ENCODE data around the gene NUAK2.
A peak's percentile ranks its signal among the peaks of the same experiment; 100 is the strongest.

NUAK2 gene

DNA sequence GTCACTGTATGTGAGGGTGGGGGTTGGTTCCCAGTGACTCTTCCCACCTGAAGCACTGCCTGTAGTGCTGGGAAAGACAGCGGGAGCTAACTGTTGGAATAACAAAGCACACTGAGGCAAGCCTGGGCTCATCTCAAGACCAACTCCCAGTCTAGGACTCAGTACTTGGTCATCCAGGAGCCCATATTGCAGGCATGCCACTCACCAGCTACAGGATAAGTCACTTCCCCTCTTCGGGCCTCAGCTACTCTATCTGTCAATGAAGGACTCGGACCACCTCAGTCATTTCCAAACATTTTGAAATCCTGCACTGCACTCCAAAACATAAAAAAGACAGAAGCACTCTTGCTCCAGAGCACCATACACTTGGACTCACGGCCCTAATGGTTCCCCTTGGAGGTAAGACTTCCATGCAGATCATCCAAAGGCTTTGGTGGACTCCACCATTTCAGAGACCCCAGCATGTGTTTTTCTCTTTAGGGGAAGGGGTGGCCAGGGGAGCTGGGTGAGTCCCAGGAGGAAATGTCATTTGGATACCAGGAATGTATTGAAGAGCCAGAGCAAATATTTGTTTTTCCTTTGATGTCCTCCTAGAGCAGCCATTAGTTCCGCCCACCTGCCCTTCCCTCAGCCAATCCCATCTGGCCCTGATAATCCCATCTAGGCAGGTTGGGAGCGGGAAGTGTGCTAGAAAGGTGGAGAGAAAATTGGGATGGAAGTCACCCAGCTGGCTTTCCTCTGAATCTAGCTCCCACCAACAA, 3.1 kb downstream of the NUAK2 start:
- no peak for DNase-seq (ENCODE audit: low spot score)
- TF ChIP-seq, protein P1, sequence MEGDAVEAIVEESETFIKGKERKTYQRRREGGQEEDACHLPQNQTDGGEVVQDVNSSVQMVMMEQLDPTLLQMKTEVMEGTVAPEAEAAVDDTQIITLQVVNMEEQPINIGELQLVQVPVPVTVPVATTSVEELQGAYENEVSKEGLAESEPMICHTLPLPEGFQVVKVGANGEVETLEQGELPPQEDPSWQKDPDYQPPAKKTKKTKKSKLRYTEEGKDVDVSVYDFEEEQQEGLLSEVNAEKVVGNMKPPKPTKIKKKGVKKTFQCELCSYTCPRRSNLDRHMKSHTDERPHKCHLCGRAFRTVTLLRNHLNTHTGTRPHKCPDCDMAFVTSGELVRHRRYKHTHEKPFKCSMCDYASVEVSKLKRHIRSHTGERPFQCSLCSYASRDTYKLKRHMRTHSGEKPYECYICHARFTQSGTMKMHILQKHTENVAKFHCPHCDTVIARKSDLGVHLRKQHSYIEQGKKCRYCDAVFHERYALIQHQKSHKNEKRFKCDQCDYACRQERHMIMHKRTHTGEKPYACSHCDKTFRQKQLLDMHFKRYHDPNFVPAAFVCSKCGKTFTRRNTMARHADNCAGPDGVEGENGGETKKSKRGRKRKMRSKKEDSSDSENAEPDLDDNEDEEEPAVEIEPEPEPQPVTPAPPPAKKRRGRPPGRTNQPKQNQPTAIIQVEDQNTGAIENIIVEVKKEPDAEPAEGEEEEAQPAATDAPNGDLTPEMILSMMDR (IDR thresholded peaks at IDR 0.05; ENCODE audit: extremely low read depth, missing control alignments), result no peak

DNA sequence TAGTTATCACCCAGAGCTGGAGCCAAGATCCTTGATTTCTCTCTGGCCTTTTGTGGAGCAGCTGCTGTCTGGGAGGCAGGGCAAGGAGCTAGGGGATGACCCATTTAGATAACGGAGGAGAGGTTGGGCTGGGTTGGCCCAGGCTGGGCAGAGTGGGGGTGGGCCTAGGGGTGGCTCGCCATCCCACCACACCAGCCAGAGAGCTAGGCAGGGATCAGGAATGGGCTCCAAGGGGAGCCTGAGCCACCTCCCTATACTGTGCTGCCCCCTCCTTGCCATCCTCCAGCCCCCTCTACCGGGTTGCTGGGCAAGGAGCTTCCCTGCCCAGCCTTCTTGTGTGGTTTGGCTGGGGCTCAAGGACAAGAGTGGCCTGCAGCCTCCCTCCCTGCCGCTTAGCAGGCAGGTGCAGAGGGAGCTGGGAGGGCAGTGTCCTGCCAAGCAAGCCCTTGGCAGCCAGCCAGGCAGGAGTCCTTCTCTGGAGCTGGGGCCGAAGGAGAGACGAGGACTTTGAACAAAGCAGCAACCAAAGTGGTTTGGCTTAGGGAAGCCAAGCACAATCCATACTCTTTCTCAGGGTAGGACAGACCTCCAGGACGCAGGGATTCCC, 4.1 kb downstream of the NUAK2 start:
- TF ChIP-seq, protein P1 (IDR thresholded peaks at IDR 0.05; ENCODE audit: extremely low read depth, missing control alignments), result no peak
- DNase-seq (ENCODE audit: low spot score), result no peak

DNA sequence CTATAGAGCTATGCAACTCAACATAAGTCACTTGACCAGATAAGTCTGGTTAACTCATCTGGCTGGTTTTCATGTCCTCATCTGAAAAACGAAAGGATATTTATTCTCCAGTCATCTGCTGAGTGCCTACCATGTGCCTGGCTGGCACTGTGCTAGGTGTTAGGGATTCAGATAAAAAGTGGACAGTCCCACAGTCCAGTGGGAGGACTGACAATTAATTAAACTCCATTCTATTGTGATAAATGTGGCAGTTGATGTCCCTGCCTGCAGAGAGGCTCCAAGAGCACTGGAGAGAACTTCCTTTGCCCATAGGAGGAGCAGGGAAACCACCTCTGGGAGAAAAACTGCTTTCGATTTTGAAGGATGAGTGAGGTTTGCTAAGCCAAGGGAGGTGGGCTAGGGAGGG, 5.4 kb downstream of the NUAK2 start:
- DNase-seq (ENCODE audit: low spot score), result no peak
- TF ChIP-seq, protein P1 (IDR thresholded peaks at IDR 0.05; ENCODE audit: extremely low read depth, missing control alignments), result no peak

DNA sequence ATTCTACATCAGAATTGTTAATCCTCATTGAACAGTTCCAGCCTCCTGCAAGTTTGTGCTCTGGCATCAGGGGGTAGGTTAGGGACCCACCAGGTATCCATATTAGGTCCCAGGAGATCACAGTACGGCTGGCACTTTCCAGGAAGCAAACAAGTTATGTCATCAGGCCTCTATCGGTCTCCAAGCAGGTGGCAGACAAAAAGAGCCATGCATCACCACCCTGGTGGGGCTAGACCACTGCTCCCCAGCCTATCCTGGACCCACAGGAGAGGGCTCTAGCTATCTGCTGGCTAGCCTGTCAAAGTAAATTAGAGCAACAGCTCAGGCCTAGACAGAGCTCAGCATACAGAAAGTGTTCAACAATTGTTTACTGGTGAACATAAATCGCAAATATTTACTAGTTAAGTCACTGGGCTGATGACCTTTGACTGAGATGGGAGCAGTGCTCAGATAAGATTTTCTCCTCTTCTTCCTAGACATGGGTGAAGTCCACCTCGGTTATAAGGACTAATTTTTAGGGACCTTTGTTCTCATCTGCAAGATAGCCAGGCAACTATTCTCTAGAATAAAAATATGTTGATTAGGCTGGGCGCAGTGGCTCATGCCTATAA, 6.4 kb downstream of the NUAK2 start:
- TF ChIP-seq, protein P1 (IDR thresholded peaks at IDR 0.05; ENCODE audit: extremely low read depth, missing control alignments), result no peak
- no peak for DNase-seq (ENCODE audit: low spot score)

DNA sequence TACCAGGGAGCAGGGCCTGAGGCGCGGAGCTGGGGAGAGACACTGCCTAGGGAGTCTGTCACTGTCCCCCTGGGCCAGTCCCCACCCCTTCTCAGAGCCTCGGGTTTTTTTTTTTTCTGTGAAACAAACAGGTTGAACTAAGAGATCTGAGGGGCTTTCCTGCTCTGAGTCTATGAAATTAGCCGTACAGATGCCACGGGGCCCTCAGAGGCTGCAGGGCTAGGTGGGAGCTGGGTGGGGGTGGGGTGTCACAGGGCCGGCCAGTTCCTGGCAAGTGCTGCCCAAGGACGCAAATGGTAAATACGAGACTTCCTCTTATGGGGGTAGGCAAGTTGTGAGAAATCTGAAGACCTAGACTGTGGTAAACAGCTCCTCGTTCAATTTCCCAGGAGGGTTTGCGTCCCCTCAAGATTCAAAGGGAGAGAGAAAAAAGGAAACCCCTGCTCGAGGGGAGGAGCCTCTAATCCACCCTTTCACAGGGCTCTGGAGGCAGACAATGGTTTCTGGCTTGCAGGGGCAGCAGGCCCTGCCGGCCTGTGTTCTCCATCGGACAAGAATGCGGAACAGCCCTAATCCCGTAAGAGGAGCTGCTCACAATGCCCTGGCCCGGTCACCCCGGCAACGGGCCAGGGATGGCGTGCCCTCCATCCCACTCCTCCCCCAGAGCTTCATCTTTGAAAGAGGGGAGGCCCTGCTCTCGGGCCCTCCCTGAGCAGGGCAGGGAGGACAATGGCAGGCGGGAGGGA, 7.8 kb downstream of the NUAK2 start:
- peak; percentile 73 for DNase-seq (ENCODE audit: low spot score)
- TF ChIP-seq, protein P1 (IDR thresholded peaks at IDR 0.05; ENCODE audit: extremely low read depth, missing control alignments), result no peak

DNA sequence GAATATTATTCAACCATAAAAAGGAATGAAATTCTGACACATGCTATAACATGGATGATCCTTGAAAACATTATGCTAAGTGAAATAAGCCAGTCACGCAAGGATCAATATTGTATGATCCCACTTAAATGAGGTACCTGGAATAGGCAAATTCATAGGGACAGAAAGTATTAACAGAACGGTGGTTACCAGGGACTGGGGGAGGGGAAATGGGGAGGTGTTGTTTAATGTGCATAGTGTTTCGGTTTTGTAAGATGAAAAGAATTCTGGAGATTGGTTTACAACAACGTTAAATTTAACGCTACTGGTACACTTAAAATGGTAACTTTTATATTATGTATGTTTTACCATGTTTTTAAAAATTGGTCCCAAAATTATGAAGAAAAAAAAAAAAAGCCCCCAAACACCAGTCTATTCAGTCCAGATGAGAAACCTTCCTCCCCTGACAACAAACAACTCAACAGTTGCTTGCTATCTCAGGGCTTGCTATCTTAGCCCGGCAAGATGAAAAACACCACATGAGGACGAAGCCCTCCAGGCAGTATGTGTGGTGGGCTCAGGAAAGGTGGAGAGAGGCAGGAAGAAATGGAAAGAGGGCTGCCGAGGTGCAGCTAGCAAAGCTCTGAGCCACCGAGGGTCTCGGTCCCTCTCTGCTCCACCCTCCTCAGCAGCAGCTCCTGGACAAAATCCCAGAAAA, 8.5 kb downstream of the NUAK2 start:
- TF ChIP-seq, protein P1 (IDR thresholded peaks at IDR 0.05; ENCODE audit: extremely low read depth, missing control alignments), result no peak
- no peak for DNase-seq (ENCODE audit: low spot score)

Measured in GM20000 (cell line).